GM23338 (cell line): ENCODE data around the gene GAN. TPM values are rescaled to one million over a fixed set of nuclear protein-coding genes. Genes with fewer than 3 reads are reported as not detected.

Experiments
- ATAC-seq: fragments of 200-7000 bp; cut with Tn5 transposase; 3 replicates; pipeline ENCODE4 v1.9.1; 2020
- DNase-seq: peaks from one replicate; pipeline ENCODE4 v3.0.0-alpha.2; 2015; ENCODE audit warnings: low spot score
- H2AFZ ChIP-seq: fragments of 200-600 bp; sonication (generic); 2 replicates; pipeline ENCODE4 v1.8.0; 2016; ENCODE audit warnings: antibody characterized with exemption, mild to moderate bottlenecking, moderate library complexity
- H3F3A ChIP-seq: fragments of 200-600 bp; sonication (generic); replicated peaks from 2 replicates; pipeline ENCODE4 v1.8.0; 2017; ENCODE audit warnings: antibody characterized with exemption, mixed run types, low read depth
- H3K27ac ChIP-seq: fragments of 200-600 bp; sonication (generic); 2 replicates; pipeline ENCODE4 v1.6.1; 2016; ENCODE audit warnings: low read depth
- H3K27me3 ChIP-seq: fragments of 200-600 bp; sonication (generic); 2 replicates; pipeline ENCODE4 v1.8.0; 2016; ENCODE audit warnings: mild to moderate bottlenecking, mixed run types, moderate library complexity; ENCODE audit not compliant: insufficient read depth
- H3K36me3 ChIP-seq: fragments of 200-600 bp; sonication (generic); 2 replicates; pipeline ENCODE4 v1.8.0; 2016; ENCODE audit warnings: mild to moderate bottlenecking; ENCODE audit not compliant: insufficient read depth
- H3K4me1 ChIP-seq: fragments of 200-600 bp; sonication (generic); 2 replicates; pipeline ENCODE4 v1.8.0; 2016; ENCODE audit warnings: mild to moderate bottlenecking, moderate library complexity; ENCODE audit not compliant: insufficient read depth
- H3K4me2 ChIP-seq: fragments of 200-600 bp; sonication (generic); 2 replicates; pipeline ENCODE4 v1.7.1; 2017; ENCODE audit warnings: mixed run types
- H3K4me3 ChIP-seq: fragments of 200-600 bp; sonication (generic); 2 replicates; pipeline ENCODE4 v1.6.1; 2016; ENCODE audit warnings: mixed run types
- H3K79me2 ChIP-seq: fragments of 200-600 bp; sonication (generic); replicated peaks from 2 replicates; pipeline ENCODE4 v1.8.0; 2017; ENCODE audit warnings: mild to moderate bottlenecking; ENCODE audit not compliant: insufficient read depth
- H3K9me2 ChIP-seq: fragments of 200-600 bp; sonication (generic); 2 replicates; pipeline ENCODE4 v1.8.0; 2017; ENCODE audit not compliant: insufficient read depth
- H4K20me1 ChIP-seq: fragments of 200-600 bp; sonication (generic); replicated peaks from 2 replicates; pipeline ENCODE4 v1.8.0; 2017; ENCODE audit warnings: mild to moderate bottlenecking; ENCODE audit not compliant: insufficient read depth
- H3K27ac Mint-ChIP-seq: 2 replicates; pipeline ENCODE4 v1.8.0; 2020; ENCODE audit warnings: inconsistent platforms, mild to moderate bottlenecking, moderate library complexity, mixed read lengths
- H3K27me3 Mint-ChIP-seq: 3 replicates; pipeline ENCODE4 v1.8.0; 2022; ENCODE audit warnings: low read depth, mild to moderate bottlenecking, moderate library complexity, mixed read lengths, inconsistent platforms; ENCODE audit not compliant: insufficient read depth, poor library complexity
- H3K36me3 Mint-ChIP-seq: 3 replicates; pipeline ENCODE4 v1.8.0; 2021; ENCODE audit warnings: low read depth, mild to moderate bottlenecking, inconsistent platforms, moderate library complexity, mixed read lengths
- H3K4me1 Mint-ChIP-seq: 3 replicates; pipeline ENCODE4 v1.8.0; 2020; ENCODE audit warnings: mild to moderate bottlenecking, inconsistent platforms, mixed read lengths
- H3K4me3 Mint-ChIP-seq: 3 replicates; pipeline ENCODE4 v1.8.0; 2021; ENCODE audit warnings: moderate library complexity, mild to moderate bottlenecking, inconsistent platforms, mixed read lengths
- H3K9me3 Mint-ChIP-seq: 3 replicates; pipeline ENCODE4 v1.8.0; 2020; ENCODE audit warnings: moderate library complexity, mild to moderate bottlenecking, inconsistent platforms, mixed read lengths
- EZH2 ChIP-seq: fragments of 200-600 bp; sonication (generic); IDR thresholded peaks from one replicate; pipeline ENCODE4 v1.8.0; 2017; ENCODE audit warnings: antibody characterized with exemption, mild to moderate bottlenecking, low read depth; ENCODE audit not compliant: unreplicated experiment
- EZH2phosphoT487 ChIP-seq: fragments of 200-600 bp; sonication (generic); IDR thresholded peaks from one replicate; pipeline ENCODE4 v1.8.1; 2018; ENCODE audit warnings: antibody characterized with exemption; ENCODE audit not compliant: unreplicated experiment
- NANOG ChIP-seq: IDR thresholded peaks from 2 replicates; pipeline ENCODE4 v1.6.1; 2016; ENCODE audit warnings: antibody characterized with exemption, borderline replicate concordance
- POLR2AphosphoS5 ChIP-seq: IDR thresholded peaks from 2 replicates; pipeline ENCODE4 v1.6.1; 2016; ENCODE audit warnings: antibody characterized with exemption, low read depth
- STAT1 ChIP-seq: IDR thresholded peaks from one replicate; pipeline ENCODE4 v1.6.1; 2016; ENCODE audit warnings: antibody characterized with exemption; ENCODE audit not compliant: unreplicated experiment
- ZNF114 ChIP-seq: fragments of 250-450 bp; sonication (Bioruptor Pico); IDR thresholded peaks from 2 replicates; pipeline ENCODE4 v1.5.0; 2020; ENCODE audit warnings: mild to moderate bottlenecking, moderate library complexity
- ZNF331 ChIP-seq: fragments of 250-450 bp; sonication (Bioruptor Pico); IDR thresholded peaks from 2 replicates; pipeline ENCODE4 v1.5.0; 2020; ENCODE audit warnings: low read depth, mild to moderate bottlenecking, moderate library complexity
- polyA plus RNA-seq: library from polyadenylated mRNA; unstranded; fragments of >200 nt; fragmentation: Nextera tagmentation; extraction: Ambion mirVana; gene quantifications from 2 replicates; pipeline ENCODE4 v1.2.1, GENCODE V29; 2016
- total RNA-seq: library from RNA; depleted of rRNA; stranded (reverse); fragments of >200 nt; shearing (Covaris generic); gene quantifications from 2 replicates; pipeline ENCODE4 v1.2.3, GENCODE V29; 2014
- TF ChIP-seq, protein P1 (sequence below): IDR thresholded peaks from one replicate; pipeline ENCODE4 v1.6.1; 2018; ENCODE audit warnings: antibody characterized with exemption; ENCODE audit not compliant: unreplicated experiment
- TF ChIP-seq, protein P2 (sequence below): fragments of 250-450 bp; sonication (Bioruptor Pico); IDR thresholded peaks from 2 replicates; pipeline ENCODE4 v1.5.0; 2020; ENCODE audit warnings: mild to moderate bottlenecking, moderate library complexity

Gene GAN
- total and polyA plus RNA-seq, 2 experiments from 2014 or later, result 8.1 to 28.5 TPM

DNA sequence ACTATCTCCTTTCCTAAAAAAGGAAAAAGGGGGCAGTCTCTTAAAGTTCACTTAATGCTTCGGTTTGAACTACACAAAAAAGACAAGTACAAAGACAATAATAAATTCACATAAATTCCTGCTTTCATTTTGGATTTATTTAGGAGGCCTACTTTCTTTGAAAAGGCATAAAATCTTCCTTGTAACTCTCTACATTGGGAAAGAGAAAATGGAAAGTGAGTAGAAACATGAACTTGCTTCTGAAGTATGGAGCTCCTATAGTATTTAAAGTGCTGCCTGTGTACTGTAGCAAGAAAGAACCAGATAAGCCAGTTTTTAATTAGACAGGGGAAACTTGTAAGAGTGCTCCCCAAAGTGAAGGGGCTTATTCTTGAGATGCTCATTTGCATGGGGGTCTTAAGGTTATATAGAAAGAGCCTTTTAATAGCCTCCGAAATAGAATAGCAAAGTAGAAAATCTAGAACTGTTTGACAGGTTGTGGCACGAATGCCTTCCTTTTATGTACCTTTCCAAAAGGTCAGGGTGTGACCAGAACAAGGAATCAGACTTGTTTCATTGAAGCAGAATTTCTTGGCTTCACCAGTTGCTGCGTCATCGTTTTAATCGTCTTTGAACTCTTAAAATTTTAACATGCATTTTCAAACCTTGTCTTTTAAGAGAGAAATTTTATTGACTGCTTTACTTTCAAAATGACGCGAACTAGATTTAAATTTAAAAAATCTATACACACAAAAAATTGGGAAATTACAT is 12.9 kb downstream of the GAN start (continued):
- TF ChIP-seq, protein P1, sequence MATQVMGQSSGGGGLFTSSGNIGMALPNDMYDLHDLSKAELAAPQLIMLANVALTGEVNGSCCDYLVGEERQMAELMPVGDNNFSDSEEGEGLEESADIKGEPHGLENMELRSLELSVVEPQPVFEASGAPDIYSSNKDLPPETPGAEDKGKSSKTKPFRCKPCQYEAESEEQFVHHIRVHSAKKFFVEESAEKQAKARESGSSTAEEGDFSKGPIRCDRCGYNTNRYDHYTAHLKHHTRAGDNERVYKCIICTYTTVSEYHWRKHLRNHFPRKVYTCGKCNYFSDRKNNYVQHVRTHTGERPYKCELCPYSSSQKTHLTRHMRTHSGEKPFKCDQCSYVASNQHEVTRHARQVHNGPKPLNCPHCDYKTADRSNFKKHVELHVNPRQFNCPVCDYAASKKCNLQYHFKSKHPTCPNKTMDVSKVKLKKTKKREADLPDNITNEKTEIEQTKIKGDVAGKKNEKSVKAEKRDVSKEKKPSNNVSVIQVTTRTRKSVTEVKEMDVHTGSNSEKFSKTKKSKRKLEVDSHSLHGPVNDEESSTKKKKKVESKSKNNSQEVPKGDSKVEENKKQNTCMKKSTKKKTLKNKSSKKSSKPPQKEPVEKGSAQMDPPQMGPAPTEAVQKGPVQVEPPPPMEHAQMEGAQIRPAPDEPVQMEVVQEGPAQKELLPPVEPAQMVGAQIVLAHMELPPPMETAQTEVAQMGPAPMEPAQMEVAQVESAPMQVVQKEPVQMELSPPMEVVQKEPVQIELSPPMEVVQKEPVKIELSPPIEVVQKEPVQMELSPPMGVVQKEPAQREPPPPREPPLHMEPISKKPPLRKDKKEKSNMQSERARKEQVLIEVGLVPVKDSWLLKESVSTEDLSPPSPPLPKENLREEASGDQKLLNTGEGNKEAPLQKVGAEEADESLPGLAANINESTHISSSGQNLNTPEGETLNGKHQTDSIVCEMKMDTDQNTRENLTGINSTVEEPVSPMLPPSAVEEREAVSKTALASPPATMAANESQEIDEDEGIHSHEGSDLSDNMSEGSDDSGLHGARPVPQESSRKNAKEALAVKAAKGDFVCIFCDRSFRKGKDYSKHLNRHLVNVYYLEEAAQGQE, result no peak
- TF ChIP-seq ZNF331 (CRISPR knock-in tag) (no peak), NANOG (no peak), STAT1 (no peak), EZH2 (no peak)

DNA sequence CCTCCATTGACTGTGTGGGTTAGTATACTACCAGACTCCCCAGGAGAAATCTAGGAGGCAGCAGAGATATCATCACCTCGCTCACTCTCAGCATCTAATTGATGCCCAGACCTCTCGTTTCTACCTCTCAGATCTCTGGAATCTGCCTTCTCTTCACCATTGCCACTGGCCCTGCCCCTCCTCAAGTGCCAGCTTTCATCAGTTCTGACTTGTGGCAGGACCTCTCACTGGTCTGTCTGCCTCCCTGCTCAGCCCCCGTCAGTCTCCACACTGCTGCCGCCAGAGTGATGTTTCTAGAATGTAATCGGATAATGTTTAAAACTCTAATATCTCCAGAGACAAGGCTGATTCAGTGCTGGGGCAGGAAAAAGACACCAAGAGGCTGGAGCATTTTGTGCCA is 15.2 kb downstream of the GAN start:
- no peak overlapping the region for H2AFZ ChIP-seq
- ATAC-seq (no peak), DNase-seq (no peak)
- no peaks in the 10 kb centered on the region for H3K27me3 ChIP-seq
- H3K4me1 ChIP-seq, result peaks cover 10% of the 10 kb centered on the region
- Mint-ChIP-seq H3K36me3 (peaks cover 5% of the 10 kb centered on the region; the same call in 1 of the 3 replicates), H3K27me3 (peaks cover 5% of the 10 kb centered on the region), H3K9me3 (no peaks in the 10 kb centered on the region; the same call in 2 of the 3 replicates), H3K4me1 (peaks cover 20% of the 10 kb centered on the region), H3K27ac (no peak overlapping the region), H3K4me3 (no peak overlapping the region)
- H3K27ac ChIP-seq, result no peak overlapping the region
- H3F3A ChIP-seq, result no peaks in the 10 kb centered on the region
- H3K36me3 ChIP-seq, result 0 out of 2 replicates have a peak, but pooled peaks cover 4% of the 10 kb centered on the region
- no peak overlapping the region for H3K4me3 ChIP-seq
- H3K79me2 ChIP-seq, result peaks cover 91% of the 10 kb centered on the region
- H3K4me2 ChIP-seq, result no peak overlapping the region
- no peaks in the 10 kb centered on the region for H3K9me2 ChIP-seq
- H4K20me1 ChIP-seq, result peaks cover 32% of the 10 kb centered on the region; the same call in 1 of the 2 replicates
- TF ChIP-seq EZH2 (no peak), ZNF114 (CRISPR knock-in tag) (no peak), NANOG (no peak)

DNA sequence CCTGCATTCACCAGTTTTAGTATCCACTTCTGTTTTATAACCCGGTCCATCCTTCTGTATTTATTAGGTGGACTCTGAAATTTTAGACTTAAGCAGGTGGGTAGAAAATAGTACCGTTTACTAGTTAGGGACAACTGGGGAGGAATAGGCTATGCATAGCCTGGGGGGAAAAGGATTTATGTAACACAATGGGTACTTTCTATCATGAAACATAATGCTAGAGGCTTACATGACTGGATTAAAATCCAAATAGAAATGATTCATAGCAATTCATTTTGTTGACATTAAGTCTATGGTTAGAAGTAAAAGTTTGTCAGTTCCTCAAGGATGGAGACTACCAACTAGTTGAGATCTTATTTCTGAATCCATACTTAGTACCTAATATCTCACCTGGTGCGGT is 18.6 kb downstream of the GAN start:
- no peak overlapping the region for H3K27ac Mint-ChIP-seq
- no peaks in the 10 kb centered on the region; the same call in 2 of the 3 replicates for H3K9me3 Mint-ChIP-seq
- no peaks in the 10 kb centered on the region for H3F3A ChIP-seq
- peaks cover 8% of the 10 kb centered on the region; the same call in 1 of the 3 replicates for H3K36me3 Mint-ChIP-seq
- no peak overlapping the region for H3K27ac ChIP-seq
- H3K9me2 ChIP-seq, result no peaks in the 10 kb centered on the region
- no peaks in the 10 kb centered on the region for H3K27me3 ChIP-seq
- no peak overlapping the region for H3K4me3 Mint-ChIP-seq
- ATAC-seq (no peak), DNase-seq (no peak)
- H3K4me1 Mint-ChIP-seq, result peaks cover 21% of the 10 kb centered on the region
- no peak overlapping the region for H2AFZ ChIP-seq
- H3K4me1 ChIP-seq, result peaks cover 10% of the 10 kb centered on the region
- H3K4me2 ChIP-seq, result no peak overlapping the region
- peaks cover 35% of the 10 kb centered on the region for H4K20me1 ChIP-seq
- H3K79me2 ChIP-seq, result peaks cover 82% of the 10 kb centered on the region
- peaks cover 9% of the 10 kb centered on the region for H3K27me3 Mint-ChIP-seq
- no peak overlapping the region for H3K4me3 ChIP-seq
- peaks cover 4% of the 10 kb centered on the region; the same call in 1 of the 2 replicates for H3K36me3 ChIP-seq
- TF ChIP-seq EZH2phosphoT487, result no peak
- TF ChIP-seq ZNF114 (CRISPR knock-in tag), result no peak
- TF ChIP-seq, protein P2, sequence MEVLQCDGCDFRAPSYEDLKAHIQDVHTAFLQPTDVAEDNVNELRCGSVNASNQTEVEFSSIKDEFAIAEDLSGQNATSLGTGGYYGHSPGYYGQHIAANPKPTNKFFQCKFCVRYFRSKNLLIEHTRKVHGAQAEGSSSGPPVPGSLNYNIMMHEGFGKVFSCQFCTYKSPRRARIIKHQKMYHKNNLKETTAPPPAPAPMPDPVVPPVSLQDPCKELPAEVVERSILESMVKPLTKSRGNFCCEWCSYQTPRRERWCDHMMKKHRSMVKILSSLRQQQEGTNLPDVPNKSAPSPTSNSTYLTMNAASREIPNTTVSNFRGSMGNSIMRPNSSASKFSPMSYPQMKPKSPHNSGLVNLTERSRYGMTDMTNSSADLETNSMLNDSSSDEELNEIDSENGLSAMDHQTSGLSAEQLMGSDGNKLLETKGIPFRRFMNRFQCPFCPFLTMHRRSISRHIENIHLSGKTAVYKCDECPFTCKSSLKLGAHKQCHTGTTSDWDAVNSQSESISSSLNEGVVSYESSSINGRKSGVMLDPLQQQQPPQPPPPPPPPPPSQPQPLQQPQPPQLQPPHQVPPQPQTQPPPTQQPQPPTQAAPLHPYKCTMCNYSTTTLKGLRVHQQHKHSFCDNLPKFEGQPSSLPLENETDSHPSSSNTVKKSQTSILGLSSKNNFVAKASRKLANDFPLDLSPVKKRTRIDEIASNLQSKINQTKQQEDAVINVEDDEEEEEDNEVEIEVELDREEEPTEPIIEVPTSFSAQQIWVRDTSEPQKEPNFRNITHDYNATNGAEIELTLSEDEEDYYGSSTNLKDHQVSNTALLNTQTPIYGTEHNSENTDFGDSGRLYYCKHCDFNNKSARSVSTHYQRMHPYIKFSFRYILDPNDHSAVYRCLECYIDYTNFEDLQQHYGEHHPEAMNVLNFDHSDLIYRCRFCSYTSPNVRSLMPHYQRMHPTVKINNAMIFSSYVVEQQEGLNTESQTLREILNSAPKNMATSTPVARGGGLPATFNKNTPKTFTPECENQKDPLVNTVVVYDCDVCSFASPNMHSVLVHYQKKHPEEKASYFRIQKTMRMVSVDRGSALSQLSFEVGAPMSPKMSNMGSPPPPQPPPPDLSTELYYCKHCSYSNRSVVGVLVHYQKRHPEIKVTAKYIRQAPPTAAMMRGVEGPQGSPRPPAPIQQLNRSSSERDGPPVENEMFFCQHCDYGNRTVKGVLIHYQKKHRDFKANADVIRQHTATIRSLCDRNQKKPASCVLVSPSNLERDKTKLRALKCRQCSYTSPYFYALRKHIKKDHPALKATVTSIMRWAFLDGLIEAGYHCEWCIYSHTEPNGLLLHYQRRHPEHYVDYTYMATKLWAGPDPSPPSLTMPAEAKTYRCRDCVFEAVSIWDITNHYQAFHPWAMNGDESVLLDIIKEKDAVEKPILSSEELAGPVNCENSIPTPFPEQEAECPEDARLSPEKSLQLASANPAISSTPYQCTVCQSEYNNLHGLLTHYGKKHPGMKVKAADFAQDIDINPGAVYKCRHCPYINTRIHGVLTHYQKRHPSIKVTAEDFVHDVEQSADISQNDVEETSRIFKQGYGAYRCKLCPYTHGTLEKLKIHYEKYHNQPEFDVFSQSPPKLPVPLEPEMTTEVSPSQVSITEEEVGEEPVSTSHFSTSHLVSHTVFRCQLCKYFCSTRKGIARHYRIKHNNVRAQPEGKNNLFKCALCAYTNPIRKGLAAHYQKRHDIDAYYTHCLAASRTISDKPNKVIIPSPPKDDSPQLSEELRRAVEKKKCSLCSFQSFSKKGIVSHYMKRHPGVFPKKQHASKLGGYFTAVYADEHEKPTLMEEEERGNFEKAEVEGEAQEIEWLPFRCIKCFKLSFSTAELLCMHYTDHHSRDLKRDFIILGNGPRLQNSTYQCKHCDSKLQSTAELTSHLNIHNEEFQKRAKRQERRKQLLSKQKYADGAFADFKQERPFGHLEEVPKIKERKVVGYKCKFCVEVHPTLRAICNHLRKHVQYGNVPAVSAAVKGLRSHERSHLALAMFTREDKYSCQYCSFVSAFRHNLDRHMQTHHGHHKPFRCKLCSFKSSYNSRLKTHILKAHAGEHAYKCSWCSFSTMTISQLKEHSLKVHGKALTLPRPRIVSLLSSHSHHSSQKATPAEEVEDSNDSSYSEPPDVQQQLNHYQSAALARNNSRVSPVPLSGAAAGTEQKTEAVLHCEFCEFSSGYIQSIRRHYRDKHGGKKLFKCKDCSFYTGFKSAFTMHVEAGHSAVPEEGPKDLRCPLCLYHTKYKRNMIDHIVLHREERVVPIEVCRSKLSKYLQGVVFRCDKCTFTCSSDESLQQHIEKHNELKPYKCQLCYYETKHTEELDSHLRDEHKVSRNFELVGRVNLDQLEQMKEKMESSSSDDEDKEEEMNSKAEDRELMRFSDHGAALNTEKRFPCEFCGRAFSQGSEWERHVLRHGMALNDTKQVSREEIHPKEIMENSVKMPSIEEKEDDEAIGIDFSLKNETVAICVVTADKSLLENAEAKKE (CRISPR knock-in tag), result no peak
- TF ChIP-seq POLR2AphosphoS5, result no peak
